ENCODE results near the gene GTF3A.

GTF3A gene

DNA sequence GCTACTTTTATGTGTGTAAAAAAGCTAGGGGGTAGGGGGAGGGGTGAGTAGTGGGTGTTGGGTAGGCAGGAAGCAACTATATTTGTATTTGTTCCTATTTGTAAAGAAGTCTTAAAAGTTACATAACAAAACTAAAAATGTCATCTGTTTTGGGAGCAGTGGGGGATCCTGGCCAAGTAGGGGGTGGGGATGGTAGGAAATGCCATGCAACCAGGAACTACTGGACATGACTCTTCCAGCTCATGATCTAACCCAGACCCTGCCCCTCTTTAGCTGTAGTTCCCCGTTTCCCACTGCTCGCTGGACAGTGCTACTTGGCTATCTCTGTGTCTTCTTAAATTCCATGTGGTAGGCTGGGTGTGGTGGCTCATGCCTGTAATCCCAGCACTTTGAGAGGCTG, 3.2 kb downstream of the GTF3A start:
- peaks cover 19% of the 10 kb centered on the region for H3K4me1 ChIP-seq (ENCODE audit: insufficient read depth, low read length)
- H3K4me3 ChIP-seq (ENCODE audit: low read length) = no peak overlapping the region
- peaks cover 56% of the 10 kb centered on the region for H3K36me3 ChIP-seq (ENCODE audit: insufficient read depth, low read length)
- peaks cover 11% of the 10 kb centered on the region for H3K27me3 ChIP-seq (ENCODE audit: insufficient read depth, low read length)
- H3K27ac ChIP-seq (ENCODE audit: low read depth, low read length) = no peak overlapping the region
- WGBS = 87% methylated on average over 2 of the region's 2 CpGs
- H3K9ac ChIP-seq (ENCODE audit: low read depth, low read length) = no peak overlapping the region
- no peaks in the 10 kb centered on the region for H3K9me3 ChIP-seq (ENCODE audit: insufficient read depth, low read depth, low read length)

- peaks cover 19% of the 10 kb centered on the region for H3K4me1 ChIP-seq (ENCODE audit: insufficient read depth, low read length)
Observed at GRCh38 chr13:27428160-27428559, 3.7 kb downstream of the GTF3A start.

GRCh38 chr13:27432180-27432579, 7.8 kb downstream of the GTF3A start:
- Histone ChIP-seq H3K36me3 (ENCODE audit: insufficient read depth, low read length) (peaks cover 95% of the 10 kb centered on the region), H3K27ac (ENCODE audit: low read depth, low read length) (no peak overlapping the region), H3K9ac (ENCODE audit: low read depth, low read length) (no peak overlapping the region), H3K4me3 (ENCODE audit: low read length) (no peak overlapping the region), H3K4me1 (ENCODE audit: insufficient read depth, low read length) (no peaks in the 10 kb centered on the region), H3K9me3 (ENCODE audit: insufficient read depth, low read depth, low read length) (no peaks in the 10 kb centered on the region), H3K27me3 (ENCODE audit: insufficient read depth, low read length) (no peaks in the 10 kb centered on the region)
- 95% methylated on average over 3 of the region's 3 CpGs for WGBS

More at GRCh38 chr13:27428160-27428559, 3.7 kb downstream of the GTF3A start:
- H3K36me3 ChIP-seq (ENCODE audit: insufficient read depth, low read length) = peaks cover 62% of the 10 kb centered on the region
- no peak overlapping the region for H3K27ac ChIP-seq (ENCODE audit: low read depth, low read length)
- H3K9ac ChIP-seq (ENCODE audit: low read depth, low read length) = no peak overlapping the region
- H3K27me3 ChIP-seq (ENCODE audit: insufficient read depth, low read length) = peaks cover 8% of the 10 kb centered on the region
- no peak overlapping the region for H3K4me3 ChIP-seq (ENCODE audit: low read length)
- 94% methylated on average over 5 of the region's 5 CpGs for WGBS
- no peaks in the 10 kb centered on the region for H3K9me3 ChIP-seq (ENCODE audit: insufficient read depth, low read depth, low read length)

GRCh38 chr13:27432611-27433210, 8.3 kb downstream of the GTF3A start:
- H3K4me1 ChIP-seq (ENCODE audit: insufficient read depth, low read length) = no peaks in the 10 kb centered on the region

DNA sequence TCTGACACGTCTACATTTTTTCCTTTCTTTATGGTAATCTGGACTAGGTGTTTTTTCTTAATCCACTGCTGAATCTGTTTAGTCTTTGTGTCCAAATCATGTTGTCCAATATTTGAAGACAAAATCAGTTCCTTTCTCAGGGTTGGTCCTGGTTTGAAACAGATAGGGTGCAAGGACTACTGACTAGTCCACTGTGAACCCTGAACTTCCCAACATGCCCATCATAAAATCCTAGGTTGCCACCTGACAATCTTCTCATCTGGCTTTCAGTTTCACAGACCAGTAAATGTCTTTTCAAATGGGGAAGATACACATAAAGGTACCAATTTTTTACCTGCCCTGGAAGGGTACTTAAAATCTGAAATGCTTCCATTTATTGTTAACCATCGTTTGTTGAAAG, 12.7 kb downstream of the GTF3A start:
- Histone ChIP-seq H3K4me3 (ENCODE audit: low read length) (no peak overlapping the region), H3K9ac (ENCODE audit: low read depth, low read length) (no peak overlapping the region), H3K36me3 (ENCODE audit: insufficient read depth, low read length) (peaks cover 62% of the 10 kb centered on the region), H3K9me3 (ENCODE audit: insufficient read depth, low read depth, low read length) (no peaks in the 10 kb centered on the region), H3K27me3 (ENCODE audit: insufficient read depth, low read length) (no peaks in the 10 kb centered on the region), H3K4me1 (ENCODE audit: insufficient read depth, low read length) (0 out of 2 replicates have a peak, but pooled peaks cover 3% of the 10 kb centered on the region), H3K27ac (ENCODE audit: low read depth, low read length) (no peak overlapping the region)
- 88% methylated on average over 2 of the region's 2 CpGs for WGBS

More at GRCh38 chr13:27432611-27433210, 8.3 kb downstream of the GTF3A start:
- Histone ChIP-seq H3K27ac (ENCODE audit: low read depth, low read length) (no peak overlapping the region), H3K9me3 (ENCODE audit: insufficient read depth, low read depth, low read length) (no peaks in the 10 kb centered on the region), H3K27me3 (ENCODE audit: insufficient read depth, low read length) (no peaks in the 10 kb centered on the region), H3K36me3 (ENCODE audit: insufficient read depth, low read length) (peaks cover 89% of the 10 kb centered on the region), H3K4me3 (ENCODE audit: low read length) (no peak overlapping the region), H3K9ac (ENCODE audit: low read depth, low read length) (no peak overlapping the region)
- 96% methylated on average over 11 of the region's 12 CpGs for WGBS

GRCh38 chr13:27440408-27440807, 16.0 kb downstream of the GTF3A start:
- no peak overlapping the region for H3K4me3 ChIP-seq (ENCODE audit: low read length)
- no peaks in the 10 kb centered on the region for H3K27me3 ChIP-seq (ENCODE audit: insufficient read depth, low read length)
- H3K4me1 ChIP-seq (ENCODE audit: insufficient read depth, low read length) = 0 out of 2 replicates have a peak, but pooled peaks cover 3% of the 10 kb centered on the region
- H3K9me3 ChIP-seq (ENCODE audit: insufficient read depth, low read depth, low read length) = no peaks in the 10 kb centered on the region
- peaks cover 32% of the 10 kb centered on the region for H3K36me3 ChIP-seq (ENCODE audit: insufficient read depth, low read length)
- no peak overlapping the region for H3K9ac ChIP-seq (ENCODE audit: low read depth, low read length)
- 93% methylated on average over 1 of the region's 1 CpG for WGBS
- H3K27ac ChIP-seq (ENCODE audit: low read depth, low read length) = no peak overlapping the region

DNA sequence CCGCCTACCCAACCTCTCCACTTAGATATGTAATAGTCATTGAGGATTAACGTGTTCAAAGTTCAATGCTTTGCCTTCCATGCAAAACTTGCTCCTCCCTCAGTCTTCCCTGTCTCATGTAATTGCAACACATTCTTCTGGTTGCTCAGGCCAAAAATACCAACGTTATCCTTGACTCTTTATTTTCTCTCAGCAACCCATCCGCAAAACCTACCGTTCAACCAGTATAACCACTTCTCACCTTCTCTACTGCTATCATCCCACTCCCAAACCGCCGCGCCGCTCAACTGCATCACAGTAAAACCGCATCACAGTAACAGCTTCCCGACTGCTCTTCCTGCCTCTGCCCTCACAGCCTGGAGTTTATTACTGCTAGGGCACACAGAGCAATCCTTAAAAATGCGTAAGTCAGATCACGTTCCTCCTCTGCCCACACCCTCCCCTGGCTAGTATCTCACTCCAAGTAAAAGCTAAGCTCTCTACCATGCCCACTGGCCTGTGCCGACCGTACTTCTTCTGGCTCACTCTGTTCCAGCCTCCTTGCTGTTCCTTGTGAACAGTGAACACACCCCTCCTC, 17.7 kb downstream of the GTF3A start:
- Histone ChIP-seq H3K27me3 (ENCODE audit: insufficient read depth, low read length) (no peaks in the 10 kb centered on the region), H3K36me3 (ENCODE audit: insufficient read depth, low read length) (peaks cover 19% of the 10 kb centered on the region), H3K4me3 (ENCODE audit: low read length) (no peak overlapping the region), H3K9ac (ENCODE audit: low read depth, low read length) (0 out of 2 replicates have a peak overlapping the region, but pooled peaks have one; percentile 25), H3K27ac (ENCODE audit: low read depth, low read length) (no peak overlapping the region), H3K4me1 (ENCODE audit: insufficient read depth, low read length) (0 out of 2 replicates have a peak, but pooled peaks cover 3% of the 10 kb centered on the region), H3K9me3 (ENCODE audit: insufficient read depth, low read depth, low read length) (no peaks in the 10 kb centered on the region)
- WGBS = 78% methylated on average over 14 of the region's 15 CpGs

DNA sequence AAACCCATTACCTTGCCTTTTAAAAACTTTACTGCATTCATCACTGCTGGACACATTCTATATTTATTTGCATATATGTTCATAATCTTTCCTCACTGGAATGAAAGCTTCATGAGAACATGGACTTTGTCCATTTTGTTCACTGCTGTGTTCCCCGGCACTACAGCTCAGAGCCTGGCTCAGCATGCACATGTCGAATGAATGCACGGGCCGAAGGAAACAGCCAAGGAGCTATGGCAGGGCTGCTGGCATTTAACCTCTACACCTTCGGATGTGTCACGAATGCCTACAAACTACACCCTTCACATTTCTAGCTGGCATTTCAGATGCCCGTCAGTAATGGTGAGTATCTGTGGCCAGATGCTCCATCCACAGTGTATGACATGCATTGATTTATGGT, 18.4 kb downstream of the GTF3A start:
- Histone ChIP-seq H3K27me3 (ENCODE audit: insufficient read depth, low read length) (no peaks in the 10 kb centered on the region), H3K9me3 (ENCODE audit: insufficient read depth, low read depth, low read length) (no peaks in the 10 kb centered on the region), H3K4me3 (ENCODE audit: low read length) (no peak overlapping the region), H3K9ac (ENCODE audit: low read depth, low read length) (no peak overlapping the region), H3K4me1 (ENCODE audit: insufficient read depth, low read length) (0 out of 2 replicates have a peak, but pooled peaks cover 3% of the 10 kb centered on the region), H3K36me3 (ENCODE audit: insufficient read depth, low read length) (peaks cover 19% of the 10 kb centered on the region), H3K27ac (ENCODE audit: low read depth, low read length) (no peak overlapping the region)
- 94% methylated on average over 7 of the region's 7 CpGs for WGBS

DNA sequence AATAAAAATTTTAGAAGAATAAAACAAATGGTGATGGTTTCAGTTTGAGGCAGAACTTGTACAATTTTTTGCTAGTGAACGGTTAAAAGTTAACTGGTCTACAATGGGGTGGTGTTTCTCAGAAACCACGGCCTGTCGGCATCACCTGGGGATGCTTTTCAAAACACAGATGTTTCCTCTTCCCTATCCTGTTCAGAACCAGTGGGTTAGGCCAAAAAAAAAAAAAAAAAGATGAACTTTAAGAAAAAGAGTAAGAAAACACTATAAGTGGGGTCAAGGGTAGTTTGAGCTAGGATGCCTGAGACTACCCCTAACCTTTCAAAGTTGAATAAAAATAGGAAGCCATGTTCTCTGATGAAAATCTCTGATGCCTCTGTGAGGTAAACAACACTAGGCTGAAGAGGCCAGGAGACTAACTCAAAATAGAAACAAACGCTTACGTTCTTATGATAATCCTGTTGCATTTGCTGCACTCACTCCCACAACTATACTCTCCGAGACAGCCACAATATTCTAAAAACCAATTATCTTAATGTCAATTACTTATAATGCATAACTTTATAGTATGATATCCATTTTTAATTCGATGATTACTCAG, 22.7 kb downstream of the GTF3A start:
- H3K27ac ChIP-seq (ENCODE audit: low read depth, low read length) = no peak overlapping the region

GRCh38 chr13:27448308-27448707, 23.9 kb downstream of the GTF3A start:
- no peak overlapping the region for H3K27ac ChIP-seq (ENCODE audit: low read depth, low read length)
- H3K4me3 ChIP-seq (ENCODE audit: low read length) = no peak overlapping the region
- H3K9me3 ChIP-seq (ENCODE audit: insufficient read depth, low read depth, low read length) = no peaks in the 10 kb centered on the region
- H3K36me3 ChIP-seq (ENCODE audit: insufficient read depth, low read length) = 0 out of 2 replicates have a peak, but pooled peaks cover 3% of the 10 kb centered on the region
- H3K9ac ChIP-seq (ENCODE audit: low read depth, low read length) = no peak overlapping the region
- H3K27me3 ChIP-seq (ENCODE audit: insufficient read depth, low read length) = peaks cover 11% of the 10 kb centered on the region; the same call in 1 of the 2 replicates
- WGBS = 87% methylated on average over 4 of the region's 4 CpGs
- H3K4me1 ChIP-seq (ENCODE audit: insufficient read depth, low read length) = peaks cover 16% of the 10 kb centered on the region

More for the DNA sequence above, 22.7 kb downstream of the GTF3A start:
- Histone ChIP-seq H3K4me3 (ENCODE audit: low read length) (no peak overlapping the region), H3K4me1 (ENCODE audit: insufficient read depth, low read length) (peaks cover 16% of the 10 kb centered on the region), H3K27me3 (ENCODE audit: insufficient read depth, low read length) (peaks cover 10% of the 10 kb centered on the region; the same call in 1 of the 2 replicates), H3K9ac (ENCODE audit: low read depth, low read length) (no peak overlapping the region), H3K9me3 (ENCODE audit: insufficient read depth, low read depth, low read length) (no peaks in the 10 kb centered on the region), H3K36me3 (ENCODE audit: insufficient read depth, low read length) (0 out of 2 replicates have a peak, but pooled peaks cover 3% of the 10 kb centered on the region)
- WGBS = 95% methylated on average over 7 of the region's 7 CpGs

DNA sequence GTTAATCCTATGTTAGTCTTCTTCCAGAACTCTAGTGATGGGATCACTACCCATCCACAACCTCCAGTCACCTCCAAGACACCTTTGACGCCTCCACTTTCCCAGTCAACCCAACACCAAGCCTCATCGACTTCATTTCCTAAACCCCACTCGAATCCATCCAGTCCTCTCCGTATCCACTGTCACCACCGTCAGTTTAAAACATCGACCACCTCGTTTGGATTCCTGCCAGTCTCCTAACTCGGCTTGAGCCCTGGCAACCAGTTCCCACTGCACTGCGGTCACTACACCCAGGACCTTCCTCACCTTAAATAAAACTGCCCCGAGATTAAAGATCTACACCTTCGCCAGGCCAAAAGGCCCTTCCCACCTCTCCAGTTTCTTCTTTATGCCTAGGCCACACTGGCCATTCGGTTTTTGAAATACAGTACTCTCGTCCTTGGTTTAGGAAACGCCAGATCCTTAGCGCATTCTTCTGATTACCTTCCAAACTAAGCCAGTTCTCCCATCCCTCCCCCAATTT, 24.7 kb downstream of the GTF3A start:
- Histone ChIP-seq H3K9me3 (ENCODE audit: insufficient read depth, low read depth, low read length) (no peaks in the 10 kb centered on the region), H3K4me3 (ENCODE audit: low read length) (peak overlapping the region; percentile 75), H3K27me3 (ENCODE audit: insufficient read depth, low read length) (peaks cover 11% of the 10 kb centered on the region; the same call in 1 of the 2 replicates), H3K36me3 (ENCODE audit: insufficient read depth, low read length) (0 out of 2 replicates have a peak, but pooled peaks cover 3% of the 10 kb centered on the region), H3K9ac (ENCODE audit: low read depth, low read length) (peak overlapping the region; percentile 85), H3K4me1 (ENCODE audit: insufficient read depth, low read length) (peaks cover 16% of the 10 kb centered on the region), H3K27ac (ENCODE audit: low read depth, low read length) (peak overlapping the region; percentile 95)
- WGBS = 83% methylated on average over 15 of the region's 15 CpGs
